ENCODE data around the gene AP4E1. TPM values are rescaled to one million over a fixed set of nuclear protein-coding genes. Genes with fewer than 3 reads are reported as not detected.
A peak's percentile ranks its signal among the peaks of the same experiment; 100 is the strongest.

Gene AP4E1
- polyA plus RNA-seq, 1 donor (not counting 4 experiments of a cell fraction or from before 2014, with no cell fraction given) = 7.9 TPM

DNA sequence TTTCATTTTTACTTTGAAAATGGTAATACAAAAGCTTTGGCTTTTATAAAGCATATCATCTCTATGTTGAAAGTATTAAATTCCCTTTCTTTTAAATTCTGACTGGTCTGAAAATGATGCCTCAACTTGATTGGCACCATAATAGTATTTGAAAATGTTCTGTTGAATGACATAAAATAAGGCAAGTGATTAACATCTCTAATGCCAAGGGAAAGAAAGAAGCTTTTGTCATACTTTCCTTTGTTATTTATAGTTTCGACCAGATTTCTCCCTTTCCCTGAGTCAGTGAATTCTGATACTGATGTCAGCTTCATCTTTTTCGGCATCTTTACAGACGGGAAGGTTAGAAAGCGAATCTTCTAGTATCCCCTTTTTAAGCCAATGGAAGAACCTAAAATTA, 3.4 kb upstream of the AP4E1 start:
- Histone ChIP-seq H3K9me3 (ENCODE audit: control insufficient read depth, low read depth, low read length) (no peaks in the 10 kb centered on the region), H4K20me1 (ENCODE audit: control insufficient read depth, extremely low read depth, insufficient read depth, low read length) (no peaks in the 10 kb centered on the region), H3K27me3 (ENCODE audit: control insufficient read depth, extremely low read depth, insufficient read depth, low read length) (no peaks in the 10 kb centered on the region), H3K27ac (ENCODE audit: control insufficient read depth, insufficient read depth, low read length) (no peak overlapping the region), H3K4me2 (ENCODE audit: control insufficient read depth, extremely low read depth, insufficient read depth, low read depth, low read length) (no peak overlapping the region), H3K9me1 (ENCODE audit: control insufficient read depth, extremely low read depth, insufficient read depth, low read length) (no peaks in the 10 kb centered on the region), H2AFZ (ENCODE audit: control insufficient read depth, low read length) (no peak overlapping the region), H3K79me2 (ENCODE audit: control insufficient read depth, insufficient read depth, low read length) (peaks cover 6% of the 10 kb centered on the region), H3K4me1 (ENCODE audit: control insufficient read depth, extremely low read depth, insufficient read depth, low read length) (peaks cover 9% of the 10 kb centered on the region), H3K9ac (ENCODE audit: control insufficient read depth, extremely low read depth, insufficient read depth, low read length) (no peak overlapping the region), H3K36me3 (ENCODE audit: control insufficient read depth in 2 of 2, extremely low read depth in 1 of 2, insufficient read depth in 2 of 2, low read length in 2 of 2) (no peaks in the 10 kb centered on the region), H3K4me3 (ENCODE audit: control insufficient read depth in 2 of 3, extremely low read depth in 1 of 3, insufficient read depth in 2 of 3, low read depth in 1 of 3, low read length in 3 of 3) (no peak overlapping the region)
- TF ChIP-seq, protein P1, sequence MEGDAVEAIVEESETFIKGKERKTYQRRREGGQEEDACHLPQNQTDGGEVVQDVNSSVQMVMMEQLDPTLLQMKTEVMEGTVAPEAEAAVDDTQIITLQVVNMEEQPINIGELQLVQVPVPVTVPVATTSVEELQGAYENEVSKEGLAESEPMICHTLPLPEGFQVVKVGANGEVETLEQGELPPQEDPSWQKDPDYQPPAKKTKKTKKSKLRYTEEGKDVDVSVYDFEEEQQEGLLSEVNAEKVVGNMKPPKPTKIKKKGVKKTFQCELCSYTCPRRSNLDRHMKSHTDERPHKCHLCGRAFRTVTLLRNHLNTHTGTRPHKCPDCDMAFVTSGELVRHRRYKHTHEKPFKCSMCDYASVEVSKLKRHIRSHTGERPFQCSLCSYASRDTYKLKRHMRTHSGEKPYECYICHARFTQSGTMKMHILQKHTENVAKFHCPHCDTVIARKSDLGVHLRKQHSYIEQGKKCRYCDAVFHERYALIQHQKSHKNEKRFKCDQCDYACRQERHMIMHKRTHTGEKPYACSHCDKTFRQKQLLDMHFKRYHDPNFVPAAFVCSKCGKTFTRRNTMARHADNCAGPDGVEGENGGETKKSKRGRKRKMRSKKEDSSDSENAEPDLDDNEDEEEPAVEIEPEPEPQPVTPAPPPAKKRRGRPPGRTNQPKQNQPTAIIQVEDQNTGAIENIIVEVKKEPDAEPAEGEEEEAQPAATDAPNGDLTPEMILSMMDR (optimal IDR thresholded peaks at IDR 0.05 in 1 of 3, IDR thresholded peaks at IDR 0.05 in 1 of 3, conservative IDR thresholded peaks at IDR 0.05 in 1 of 3; ENCODE audit: extremely low read depth in 1 of 3, insufficient read depth in 2 of 3, low read length in 3 of 3) = no peak
- TF ChIP-seq EZH2 (IDR thresholded peaks at IDR 0.05; ENCODE audit: low read length) = no peak
- no peak for DNase-seq (ENCODE audit: low read depth, low spot score)
- no peak for FAIRE-seq
- dilution Hi-C loops (cut with MboI; ENCODE audit: extremely low pct_ligation_motif_present, low sequenced_read_pairs) = no loop called here

DNA sequence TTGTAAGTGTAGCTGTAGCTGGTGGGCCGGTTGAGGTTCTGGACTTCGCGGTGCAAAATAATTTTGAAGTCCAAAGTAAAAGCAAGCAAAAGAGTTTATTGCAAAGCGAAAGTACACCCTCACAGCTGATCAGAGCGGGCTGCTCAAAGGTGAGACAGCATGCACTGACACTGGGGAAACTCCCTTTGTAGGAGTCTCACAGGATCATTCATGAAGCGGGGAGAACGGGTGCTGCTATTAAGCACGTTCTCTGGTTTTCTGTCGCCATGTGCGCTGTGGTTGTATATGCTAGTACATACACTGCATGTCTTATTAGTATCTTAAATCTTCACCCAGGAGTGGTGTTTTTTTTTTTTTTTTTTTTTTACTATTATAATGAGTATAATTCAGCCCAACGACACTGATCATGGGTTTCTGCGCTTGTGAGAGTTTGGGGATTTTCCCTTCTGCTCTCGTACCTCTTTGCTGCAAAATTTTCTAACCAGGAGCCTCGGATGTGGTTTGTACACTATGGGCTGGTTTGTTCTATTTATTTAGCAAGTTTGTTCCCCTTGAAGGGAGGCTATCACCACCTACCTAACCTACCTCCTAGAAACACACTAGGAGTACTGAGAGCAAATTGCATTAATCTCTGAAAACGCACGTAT, 1.4 kb upstream of the AP4E1 start:
- dilution Hi-C loops (cut with MboI; ENCODE audit: extremely low pct_ligation_motif_present, low sequenced_read_pairs) = no loop called here
- DNase-seq (ENCODE audit: low read depth, low spot score) = no peak
- peak overlapping the region; percentile 98 for H3K4me2 ChIP-seq (ENCODE audit: control insufficient read depth, extremely low read depth, insufficient read depth, low read depth, low read length)
- peak overlapping the region; percentile 89 for H3K27ac ChIP-seq (ENCODE audit: control insufficient read depth, insufficient read depth, low read length)
- H3K36me3 ChIP-seq (ENCODE audit: control insufficient read depth in 2 of 2, extremely low read depth in 1 of 2, insufficient read depth in 2 of 2, low read length in 2 of 2) = peaks cover 0 to 1% of the 10 kb centered on the region in 2 experiments
- H3K4me3 ChIP-seq (ENCODE audit: control insufficient read depth in 2 of 3, extremely low read depth in 1 of 3, insufficient read depth in 2 of 3, low read depth in 1 of 3, low read length in 3 of 3) = peak overlapping the region; percentile 97 to 98 (median 98)
- H3K4me1 ChIP-seq (ENCODE audit: control insufficient read depth, extremely low read depth, insufficient read depth, low read length) = peaks cover 21% of the 10 kb centered on the region
- FAIRE-seq = no peak
- H4K20me1 ChIP-seq (ENCODE audit: control insufficient read depth, extremely low read depth, insufficient read depth, low read length) = no peaks in the 10 kb centered on the region
- no peaks in the 10 kb centered on the region for H3K27me3 ChIP-seq (ENCODE audit: control insufficient read depth, extremely low read depth, insufficient read depth, low read length)
- no peaks in the 10 kb centered on the region for H3K9me1 ChIP-seq (ENCODE audit: control insufficient read depth, extremely low read depth, insufficient read depth, low read length)
- H3K9me3 ChIP-seq (ENCODE audit: control insufficient read depth, low read depth, low read length) = no peaks in the 10 kb centered on the region
- H3K9ac ChIP-seq (ENCODE audit: control insufficient read depth, extremely low read depth, insufficient read depth, low read length) = peak overlapping the region; percentile 94
- peak overlapping the region; percentile 99 for H2AFZ ChIP-seq (ENCODE audit: control insufficient read depth, low read length)
- TF ChIP-seq EZH2 (IDR thresholded peaks at IDR 0.05; ENCODE audit: low read length) = no peak
- TF ChIP-seq, protein P1 (optimal IDR thresholded peaks at IDR 0.05 in 1 of 3, IDR thresholded peaks at IDR 0.05 in 1 of 3, conservative IDR thresholded peaks at IDR 0.05 in 1 of 3; ENCODE audit: extremely low read depth in 1 of 3, insufficient read depth in 2 of 3, low read length in 3 of 3) = no peak
- H3K79me2 ChIP-seq (ENCODE audit: control insufficient read depth, insufficient read depth, low read length) = peaks cover 11% of the 10 kb centered on the region

All from keratinocyte (primary cell).